Stimulated activated naive CD4-positive, alpha-beta T cell (primary cell): Measurements from ENCODE around the gene DYTN.
A peak's percentile ranks its signal among the peaks of the same experiment; 100 is the strongest.

Experiments
- DNase-seq, 6 experiments: peaks; one replicate each; lab custom pipeline; 2025; lab: John Stamatoyannopoulos, UW

DYTN gene

GRCh38 chr2:206700156-206700555, 18.0 kb downstream of the DYTN start:
- no peak for DNase-seq

- DNase-seq, result no peak
These were observed 19.4 kb downstream of the DYTN start for GRCh38 chr2:206698811-206699210.

- DNase-seq, result no peak
These were observed 21.3 kb downstream of the DYTN start for GRCh38 chr2:206696910-206697309.

- DNase-seq, result peak in 3 of 6 experiments; percentile 5 to 56 (median 54)
These were observed 24.6 kb downstream of the DYTN start for GRCh38 chr2:206693399-206694137.

- DNase-seq, result no peak
These were observed 25.2 kb downstream of the DYTN start for GRCh38 chr2:206692971-206693370.

GRCh38 chr2:206688990-206689389, 29.2 kb downstream of the DYTN start:
- DNase-seq, result no peak

GRCh38 chr2:206688453-206688852, 29.7 kb downstream of the DYTN start:
- no peak for DNase-seq

- DNase-seq, result no peak
These were observed 34.6 kb downstream of the DYTN start for GRCh38 chr2:206683546-206683945.

GRCh38 chr2:206670531-206671319, 47.5 kb downstream of the DYTN start:
- DNase-seq, result no peak

- no peak for DNase-seq
These were observed 52.9 kb downstream of the DYTN start for GRCh38 chr2:206665251-206665650.

- DNase-seq, result no peak
These were observed 61.1 kb downstream of the DYTN start for GRCh38 chr2:206657087-206657486.

- DNase-seq, result no peak
These were observed 70.2 kb downstream of the DYTN start for GRCh38 chr2:206647985-206648384.

- peak in 1 of 6 experiments; percentile 7 for DNase-seq
These were observed 75.8 kb downstream of the DYTN start, which contains the start of gene FAM237A for GRCh38 chr2:206642075-206643025. Gene FAM237A, plus strand, starts transcription at chr2:206642487. Its CDS starts 1,750 bp downstream, at chr2:206644237.

- no peak for DNase-seq
These were observed 77.0 kb downstream of the DYTN start for GRCh38 chr2:206641226-206641625.

GRCh38 chr2:206639636-206640035, 78.6 kb downstream of the DYTN start:
- DNase-seq, result no peak

- no peak for DNase-seq
These were observed 83.2 kb downstream of the DYTN start for GRCh38 chr2:206635015-206635414.

- no peak for DNase-seq
These were observed 86.9 kb downstream of the DYTN start for GRCh38 chr2:206631340-206631739.

GRCh38 chr2:206627632-206628031, 90.6 kb downstream of the DYTN start:
- no peak for DNase-seq

GRCh38 chr2:206626108-206626507, 92.1 kb downstream of the DYTN start:
- no peak for DNase-seq

GRCh38 chr2:206619011-206619410, 99.2 kb downstream of the DYTN start:
- no peak for DNase-seq

GRCh38 chr2:206616151-206616550, 102.0 kb downstream of the DYTN start:
- DNase-seq, result no peak
